Activated gamma-delta T cell treated with Interleukin-2 at 50 U/mL for 16 hours (primary cell): ENCODE data around the gene PBXIP1.
A peak's percentile ranks its signal among the peaks of the same experiment; 100 is the strongest.
"Not testable (repeated sequence)": the region's sequence is repeated elsewhere in the genome, so short reads cannot be mapped to it uniquely, and the experiment has no call there.

Source experiments
- DNase-seq: peaks from one replicate; pipeline ENCODE4 v3.0.0-alpha.2; 2020

The PBXIP1 gene, protein sequence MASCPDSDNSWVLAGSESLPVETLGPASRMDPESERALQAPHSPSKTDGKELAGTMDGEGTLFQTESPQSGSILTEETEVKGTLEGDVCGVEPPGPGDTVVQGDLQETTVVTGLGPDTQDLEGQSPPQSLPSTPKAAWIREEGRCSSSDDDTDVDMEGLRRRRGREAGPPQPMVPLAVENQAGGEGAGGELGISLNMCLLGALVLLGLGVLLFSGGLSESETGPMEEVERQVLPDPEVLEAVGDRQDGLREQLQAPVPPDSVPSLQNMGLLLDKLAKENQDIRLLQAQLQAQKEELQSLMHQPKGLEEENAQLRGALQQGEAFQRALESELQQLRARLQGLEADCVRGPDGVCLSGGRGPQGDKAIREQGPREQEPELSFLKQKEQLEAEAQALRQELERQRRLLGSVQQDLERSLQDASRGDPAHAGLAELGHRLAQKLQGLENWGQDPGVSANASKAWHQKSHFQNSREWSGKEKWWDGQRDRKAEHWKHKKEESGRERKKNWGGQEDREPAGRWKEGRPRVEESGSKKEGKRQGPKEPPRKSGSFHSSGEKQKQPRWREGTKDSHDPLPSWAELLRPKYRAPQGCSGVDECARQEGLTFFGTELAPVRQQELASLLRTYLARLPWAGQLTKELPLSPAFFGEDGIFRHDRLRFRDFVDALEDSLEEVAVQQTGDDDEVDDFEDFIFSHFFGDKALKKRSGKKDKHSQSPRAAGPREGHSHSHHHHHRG

DNA sequence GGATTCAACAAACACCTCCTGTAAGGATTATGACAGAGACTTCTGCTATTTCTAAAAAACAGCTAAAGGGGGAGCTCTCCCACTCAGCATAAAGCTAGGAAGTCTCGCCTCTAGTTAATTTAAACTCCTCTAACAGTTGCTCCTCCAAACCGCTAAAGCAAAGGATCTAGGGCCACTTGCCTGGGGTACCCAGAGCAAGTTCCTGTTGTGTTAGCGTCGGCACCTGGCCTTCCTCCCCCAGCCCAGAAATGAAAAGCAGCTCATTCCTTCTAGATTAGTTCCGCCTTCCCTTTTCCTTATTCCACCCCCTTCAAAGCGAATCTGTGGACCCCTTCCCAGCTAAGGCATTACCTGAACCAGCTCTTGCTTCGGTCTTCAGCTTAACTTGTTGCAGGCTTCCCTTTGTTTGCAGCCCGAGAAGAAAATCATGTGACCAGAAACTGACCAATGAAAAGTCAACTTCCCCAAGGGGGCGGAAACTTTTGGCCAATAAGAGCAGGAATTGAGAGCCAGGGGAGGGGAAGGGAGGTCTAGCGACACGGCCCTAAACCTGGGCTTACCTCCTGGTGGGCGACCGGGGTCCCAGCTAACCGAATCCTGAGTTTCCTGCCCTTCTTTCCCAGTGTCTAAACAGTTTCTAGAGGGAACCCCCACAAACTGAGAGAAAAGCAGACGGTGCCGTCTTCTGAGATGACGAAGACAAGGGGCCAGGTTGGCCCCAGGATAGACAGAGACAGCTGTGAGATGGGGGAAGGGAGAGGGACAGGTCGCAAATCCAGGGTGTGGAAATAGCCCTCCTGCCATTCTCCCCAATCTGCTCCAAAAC is at the start of gene PBXIP1:
Gene PBXIP1, minus strand, starts transcription at position 382 of the 826 bp plus-strand sequence. CDS start 2,378 bp downstream, outside the sequence.
- peak; percentile 79 for DNase-seq

- DNase-seq, result no peak
These were observed 49.4 kb upstream of the PBXIP1 start for GRCh38 chr1:155005076-155006011.

DNA sequence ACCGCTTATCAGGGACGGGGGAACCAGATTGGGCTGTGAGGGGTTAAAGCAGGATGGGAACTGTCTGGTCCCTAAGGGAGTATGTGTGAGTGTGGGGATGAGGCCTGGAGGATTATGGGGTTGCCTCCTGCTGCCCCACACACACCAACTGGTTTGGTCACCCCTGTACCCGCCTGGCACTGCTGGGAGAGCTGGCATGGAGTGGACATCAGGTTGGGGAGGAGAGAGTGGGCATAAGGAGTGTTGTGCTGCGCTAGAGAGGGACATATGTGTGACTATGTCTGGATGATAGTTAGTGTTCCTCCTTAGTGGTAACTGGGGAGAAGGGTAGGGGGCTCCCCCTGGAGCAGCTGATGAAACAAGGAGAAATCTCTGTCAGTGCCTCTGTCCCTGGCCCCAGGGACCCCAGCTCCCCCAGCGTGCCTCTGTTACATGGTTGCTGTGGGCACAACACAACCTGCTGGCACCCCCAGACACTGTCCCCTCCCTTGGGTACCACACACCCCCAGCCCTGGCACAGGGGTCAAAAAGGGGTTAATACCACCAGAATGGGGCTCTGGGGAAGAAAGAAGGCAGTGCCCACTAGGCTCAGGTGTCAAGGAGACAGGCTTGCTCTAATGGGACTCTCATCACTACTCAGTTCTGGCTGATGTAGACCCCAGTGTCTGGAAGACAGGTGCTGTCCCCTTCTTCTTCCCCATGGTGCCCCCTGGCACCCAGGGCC is 48.6 kb upstream of the PBXIP1 start:
- no peak for DNase-seq

DNA sequence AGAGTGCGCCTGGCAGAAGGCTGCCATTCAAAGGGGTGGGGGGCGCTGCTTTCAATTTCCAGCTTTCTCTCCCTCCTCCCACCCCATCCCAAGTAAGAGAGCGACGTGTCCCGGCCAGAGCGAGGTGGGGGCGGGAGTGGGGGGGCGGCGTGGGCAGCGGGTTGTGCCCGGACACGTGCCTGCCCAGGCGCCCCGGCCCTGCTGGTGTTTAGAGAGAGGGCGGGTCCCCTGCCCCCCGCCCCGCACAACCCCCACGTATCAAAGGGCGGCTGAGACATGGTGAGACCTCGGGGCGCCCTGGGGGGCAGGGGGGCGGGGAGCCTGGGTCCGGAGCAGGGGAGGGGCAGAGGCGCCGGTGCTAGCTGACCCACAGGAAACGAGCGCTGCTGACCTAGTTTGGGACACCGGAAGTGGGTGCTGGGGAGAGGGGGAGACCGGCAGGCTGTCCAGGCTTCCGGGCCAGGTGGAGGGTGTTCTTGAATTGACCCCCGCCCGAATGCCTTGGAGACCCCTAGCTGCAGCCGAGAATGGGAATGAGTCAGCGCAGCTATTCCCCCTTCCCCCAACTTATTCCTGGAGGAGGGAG is 48.0 kb upstream of the PBXIP1 start:
- DNase-seq, result no peak

- DNase-seq, result no peak
These were observed 47.4 kb upstream of the PBXIP1 start for GRCh38 chr1:155003227-155003765.

- no peak for DNase-seq
These were observed 46.7 kb upstream of the PBXIP1 start, which contains the start of gene ZBTB7B for GRCh38 chr1:155002464-155003226. ZBTB7B (plus strand) TSS chr1:155002802; CDS start chr1:155014661, 11,859 bp downstream.

- peak; percentile 98 for DNase-seq
These were observed 46.0 kb upstream of the PBXIP1 start for GRCh38 chr1:155001675-155002463.

GRCh38 chr1:155001425-155001674 is 45.5 kb upstream of the PBXIP1 start:
- DNase-seq, result no peak

DNA sequence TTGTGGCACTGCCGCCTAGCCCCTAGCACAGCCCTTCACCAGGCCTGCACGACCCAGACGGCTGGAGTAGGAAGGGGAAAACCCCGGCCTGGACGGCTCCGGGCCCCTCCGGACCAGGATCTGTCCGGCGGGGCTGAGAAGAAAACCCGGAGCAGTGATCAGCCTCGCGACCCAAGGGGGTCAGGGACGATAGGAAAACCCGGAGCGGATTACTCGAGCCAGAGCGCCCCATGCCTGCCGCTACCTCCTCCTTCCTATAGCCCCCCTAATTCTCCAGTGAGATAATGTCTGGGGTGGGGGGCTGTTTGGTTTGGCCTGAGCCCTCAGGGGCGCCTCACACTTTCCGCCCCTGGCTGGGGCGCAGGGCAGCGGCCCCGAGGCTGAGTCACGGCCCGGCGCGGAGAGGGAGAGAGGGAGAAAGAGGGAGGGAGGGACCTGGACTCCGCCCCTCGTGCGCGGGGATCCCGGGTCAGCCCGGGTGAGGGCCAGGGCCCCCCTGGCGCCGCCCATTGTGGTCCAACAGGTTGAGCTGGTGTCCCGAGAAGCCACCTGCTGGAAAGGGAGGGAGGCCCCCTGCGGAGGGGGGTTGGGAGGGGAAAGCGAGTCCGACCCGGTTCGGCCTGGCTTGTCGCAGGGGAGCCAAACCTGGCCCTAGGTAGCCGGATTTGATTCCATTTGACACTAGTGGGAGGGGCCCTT is 45.0 kb upstream of the PBXIP1 start:
- peak; percentile 66 for DNase-seq

- DNase-seq, result no peak
These were observed 44.5 kb upstream of the PBXIP1 start for GRCh38 chr1:155000411-155000725.

GRCh38 chr1:154999571-155000410 is 43.9 kb upstream of the PBXIP1 start:
- DNase-seq, result no peak

GRCh38 chr1:154998818-154999570 is 43.1 kb upstream of the PBXIP1 start:
- peak; percentile 57 for DNase-seq

DNA sequence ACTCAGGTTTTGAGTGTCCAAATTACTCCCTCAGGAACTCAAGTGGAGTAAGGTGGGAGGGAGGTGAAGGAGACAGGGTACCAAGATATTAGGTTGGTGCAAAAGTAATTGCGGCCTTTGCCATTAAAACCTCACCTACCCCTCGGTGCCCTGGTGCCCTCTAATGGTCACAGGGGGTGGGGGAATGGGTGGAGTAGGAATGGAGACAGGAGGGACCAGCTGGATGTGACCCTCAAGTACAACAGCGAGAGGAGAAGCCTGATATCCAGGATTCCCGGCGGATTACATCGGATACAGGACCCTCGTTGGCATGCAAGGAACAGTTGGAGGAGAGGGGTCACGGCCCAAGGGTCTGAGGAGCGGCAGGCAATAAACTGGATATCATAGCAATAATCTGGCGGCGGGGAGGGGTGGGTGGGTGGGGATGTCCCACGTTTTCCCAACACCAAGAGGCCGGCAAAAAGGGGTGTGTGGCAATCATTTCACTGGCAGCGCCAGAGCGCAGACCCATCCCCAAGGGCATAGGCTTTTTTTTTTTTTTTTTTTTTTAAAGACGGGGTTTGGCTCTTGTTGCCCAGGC is 42.4 kb upstream of the PBXIP1 start:
- no peak for DNase-seq

- no peak for DNase-seq
These were observed 41.2 kb upstream of the PBXIP1 start for GRCh38 chr1:154996966-154997701.

GRCh38 chr1:154995301-154995983 is 39.5 kb upstream of the PBXIP1 start:
- not testable (repeated sequence) for DNase-seq
